ENCODE results near the gene MMP1. TPM values are rescaled to one million over a fixed set of nuclear protein-coding genes. Genes with fewer than 3 reads are reported as not detected.

MMP1 gene
- total and polyA plus RNA-seq, 4 donors, result 0.06 to 0.09 TPM; not detected in 2

DNA sequence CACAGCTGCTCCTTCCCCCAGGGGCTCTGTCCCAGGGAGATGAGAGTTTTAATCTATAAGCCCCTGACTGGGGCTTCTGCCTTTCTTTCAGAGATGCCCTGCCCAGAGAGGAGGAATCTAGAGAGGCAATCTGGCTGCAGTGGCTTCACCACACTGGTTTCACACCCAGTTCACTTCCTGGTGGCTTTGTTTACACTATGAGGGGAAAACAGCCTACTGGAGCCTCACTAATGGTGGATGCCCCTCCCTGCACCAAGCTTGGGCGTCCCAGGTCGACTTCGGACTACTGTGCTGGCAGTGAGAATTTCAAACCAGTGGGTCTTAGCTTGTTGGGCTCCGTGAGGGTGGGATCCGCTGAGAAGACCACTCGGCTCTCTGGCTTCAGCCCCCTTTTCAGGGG is 21.5 kb upstream of the MMP1 start:
- Histone ChIP-seq H3K4me3 (ENCODE audit: low read depth in 1 of 3, low read length in 3 of 3) (no peak overlapping the region), H3K36me3 (ENCODE audit: control insufficient read depth in 4 of 4, insufficient read depth in 3 of 4, low read depth in 1 of 4, low read length in 3 of 4) (no peaks in the 10 kb centered on the region), H3K9me3 (ENCODE audit: control insufficient read depth in 4 of 4, low read length in 3 of 4) (no peaks in the 10 kb centered on the region), H3K9ac (ENCODE audit: low read depth in 1 of 2, low read length in 2 of 2) (no peak overlapping the region), H3K27me3 (ENCODE audit: control insufficient read depth in 4 of 4, insufficient read depth in 4 of 4, low read length in 3 of 4) (peaks cover 0 to 3% (median 0%) of the 10 kb centered on the region in 4 donors), H3K4me1 (ENCODE audit: control insufficient read depth in 4 of 4, insufficient read depth in 4 of 4, low read length in 3 of 4) (no peaks in the 10 kb centered on the region), H3K27ac (ENCODE audit: low read depth in 1 of 2, low read length in 2 of 2) (no peak overlapping the region)
- no peak for DNase-seq (ENCODE audit: low spot score)
- 67% methylated on average over 6 of the region's 6 CpGs for WGBS
- TF ChIP-seq YY1 (IDR thresholded peaks at IDR 0.05) (no peak), GABPA (IDR thresholded peaks at IDR 0.05 in 1 of 2, conservative IDR thresholded peaks at IDR 0.05 in 1 of 2) (no peak), JUND (IDR thresholded peaks at IDR 0.05) (no peak), EGR1 (IDR thresholded peaks at IDR 0.05; ENCODE audit: low read depth in 2 of 2) (no peak), HNF4G (IDR thresholded peaks at IDR 0.05) (no peak)

DNA sequence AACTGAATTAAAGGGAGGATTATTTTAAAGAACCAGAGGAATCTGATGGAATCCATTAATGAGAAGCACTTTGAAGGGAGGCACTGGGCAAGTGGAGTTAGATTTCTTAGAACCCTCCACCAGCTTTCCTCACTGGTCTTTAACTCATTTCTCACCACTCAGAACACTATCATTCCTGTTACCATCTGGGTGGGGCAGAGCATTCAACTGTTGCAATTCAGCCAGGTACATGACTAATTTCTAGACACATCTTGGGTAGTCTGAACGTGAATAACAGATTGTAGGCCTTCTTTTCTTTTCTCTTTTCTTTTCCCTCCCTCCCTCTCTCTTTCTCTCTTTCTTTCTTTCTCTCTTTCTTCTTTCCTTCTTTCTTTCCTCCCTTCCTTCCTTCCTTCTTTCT is 15.5 kb upstream of the MMP1 start:
- no peak overlapping the region for H3K4me3 ChIP-seq (ENCODE audit: low read depth in 1 of 3, low read length in 3 of 3)
- no peaks in the 10 kb centered on the region for H3K9me3 ChIP-seq (ENCODE audit: control insufficient read depth in 4 of 4, low read length in 3 of 4)
- TF ChIP-seq, protein P1, sequence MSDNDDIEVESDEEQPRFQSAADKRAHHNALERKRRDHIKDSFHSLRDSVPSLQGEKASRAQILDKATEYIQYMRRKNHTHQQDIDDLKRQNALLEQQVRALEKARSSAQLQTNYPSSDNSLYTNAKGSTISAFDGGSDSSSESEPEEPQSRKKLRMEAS (IDR thresholded peaks at IDR 0.05), result no peak
- no peak for TF ChIP-seq RXRA (IDR thresholded peaks at IDR 0.05)
- TF ChIP-seq NR2F2 (IDR thresholded peaks at IDR 0.05), result no peak
- TF ChIP-seq JUND (IDR thresholded peaks at IDR 0.05), result no peak
- TF ChIP-seq TAF1 (conservative IDR thresholded peaks at IDR 0.05), result no peak
- TF ChIP-seq FOXA1 (IDR thresholded peaks at IDR 0.05), result no peak
- no peak for TF ChIP-seq HNF4G (IDR thresholded peaks at IDR 0.05)
- TF ChIP-seq YY1 (IDR thresholded peaks at IDR 0.05), result no peak
- TF ChIP-seq HNF4A (conservative IDR thresholded peaks at IDR 0.05), result no peak
- TF ChIP-seq, protein P2, sequence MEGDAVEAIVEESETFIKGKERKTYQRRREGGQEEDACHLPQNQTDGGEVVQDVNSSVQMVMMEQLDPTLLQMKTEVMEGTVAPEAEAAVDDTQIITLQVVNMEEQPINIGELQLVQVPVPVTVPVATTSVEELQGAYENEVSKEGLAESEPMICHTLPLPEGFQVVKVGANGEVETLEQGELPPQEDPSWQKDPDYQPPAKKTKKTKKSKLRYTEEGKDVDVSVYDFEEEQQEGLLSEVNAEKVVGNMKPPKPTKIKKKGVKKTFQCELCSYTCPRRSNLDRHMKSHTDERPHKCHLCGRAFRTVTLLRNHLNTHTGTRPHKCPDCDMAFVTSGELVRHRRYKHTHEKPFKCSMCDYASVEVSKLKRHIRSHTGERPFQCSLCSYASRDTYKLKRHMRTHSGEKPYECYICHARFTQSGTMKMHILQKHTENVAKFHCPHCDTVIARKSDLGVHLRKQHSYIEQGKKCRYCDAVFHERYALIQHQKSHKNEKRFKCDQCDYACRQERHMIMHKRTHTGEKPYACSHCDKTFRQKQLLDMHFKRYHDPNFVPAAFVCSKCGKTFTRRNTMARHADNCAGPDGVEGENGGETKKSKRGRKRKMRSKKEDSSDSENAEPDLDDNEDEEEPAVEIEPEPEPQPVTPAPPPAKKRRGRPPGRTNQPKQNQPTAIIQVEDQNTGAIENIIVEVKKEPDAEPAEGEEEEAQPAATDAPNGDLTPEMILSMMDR (IDR thresholded peaks at IDR 0.05; ENCODE audit: low read depth, low read length, missing input control), result no peak
- TF ChIP-seq, protein P3, sequence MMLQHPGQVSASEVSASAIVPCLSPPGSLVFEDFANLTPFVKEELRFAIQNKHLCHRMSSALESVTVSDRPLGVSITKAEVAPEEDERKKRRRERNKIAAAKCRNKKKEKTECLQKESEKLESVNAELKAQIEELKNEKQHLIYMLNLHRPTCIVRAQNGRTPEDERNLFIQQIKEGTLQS (IDR thresholded peaks at IDR 0.05), result no peak
- TF ChIP-seq FOXA2 (IDR thresholded peaks at IDR 0.05), result no peak
- TF ChIP-seq EGR1 (IDR thresholded peaks at IDR 0.05; ENCODE audit: low read depth in 2 of 2), result no peak
- TF ChIP-seq, protein P4, sequence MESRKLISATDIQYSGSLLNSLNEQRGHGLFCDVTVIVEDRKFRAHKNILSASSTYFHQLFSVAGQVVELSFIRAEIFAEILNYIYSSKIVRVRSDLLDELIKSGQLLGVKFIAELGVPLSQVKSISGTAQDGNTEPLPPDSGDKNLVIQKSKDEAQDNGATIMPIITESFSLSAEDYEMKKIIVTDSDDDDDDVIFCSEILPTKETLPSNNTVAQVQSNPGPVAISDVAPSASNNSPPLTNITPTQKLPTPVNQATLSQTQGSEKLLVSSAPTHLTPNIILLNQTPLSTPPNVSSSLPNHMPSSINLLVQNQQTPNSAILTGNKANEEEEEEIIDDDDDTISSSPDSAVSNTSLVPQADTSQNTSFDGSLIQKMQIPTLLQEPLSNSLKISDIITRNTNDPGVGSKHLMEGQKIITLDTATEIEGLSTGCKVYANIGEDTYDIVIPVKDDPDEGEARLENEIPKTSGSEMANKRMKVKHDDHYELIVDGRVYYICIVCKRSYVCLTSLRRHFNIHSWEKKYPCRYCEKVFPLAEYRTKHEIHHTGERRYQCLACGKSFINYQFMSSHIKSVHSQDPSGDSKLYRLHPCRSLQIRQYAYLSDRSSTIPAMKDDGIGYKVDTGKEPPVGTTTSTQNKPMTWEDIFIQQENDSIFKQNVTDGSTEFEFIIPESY (IDR thresholded peaks at IDR 0.05), result no peak
- TF ChIP-seq, protein P5, sequence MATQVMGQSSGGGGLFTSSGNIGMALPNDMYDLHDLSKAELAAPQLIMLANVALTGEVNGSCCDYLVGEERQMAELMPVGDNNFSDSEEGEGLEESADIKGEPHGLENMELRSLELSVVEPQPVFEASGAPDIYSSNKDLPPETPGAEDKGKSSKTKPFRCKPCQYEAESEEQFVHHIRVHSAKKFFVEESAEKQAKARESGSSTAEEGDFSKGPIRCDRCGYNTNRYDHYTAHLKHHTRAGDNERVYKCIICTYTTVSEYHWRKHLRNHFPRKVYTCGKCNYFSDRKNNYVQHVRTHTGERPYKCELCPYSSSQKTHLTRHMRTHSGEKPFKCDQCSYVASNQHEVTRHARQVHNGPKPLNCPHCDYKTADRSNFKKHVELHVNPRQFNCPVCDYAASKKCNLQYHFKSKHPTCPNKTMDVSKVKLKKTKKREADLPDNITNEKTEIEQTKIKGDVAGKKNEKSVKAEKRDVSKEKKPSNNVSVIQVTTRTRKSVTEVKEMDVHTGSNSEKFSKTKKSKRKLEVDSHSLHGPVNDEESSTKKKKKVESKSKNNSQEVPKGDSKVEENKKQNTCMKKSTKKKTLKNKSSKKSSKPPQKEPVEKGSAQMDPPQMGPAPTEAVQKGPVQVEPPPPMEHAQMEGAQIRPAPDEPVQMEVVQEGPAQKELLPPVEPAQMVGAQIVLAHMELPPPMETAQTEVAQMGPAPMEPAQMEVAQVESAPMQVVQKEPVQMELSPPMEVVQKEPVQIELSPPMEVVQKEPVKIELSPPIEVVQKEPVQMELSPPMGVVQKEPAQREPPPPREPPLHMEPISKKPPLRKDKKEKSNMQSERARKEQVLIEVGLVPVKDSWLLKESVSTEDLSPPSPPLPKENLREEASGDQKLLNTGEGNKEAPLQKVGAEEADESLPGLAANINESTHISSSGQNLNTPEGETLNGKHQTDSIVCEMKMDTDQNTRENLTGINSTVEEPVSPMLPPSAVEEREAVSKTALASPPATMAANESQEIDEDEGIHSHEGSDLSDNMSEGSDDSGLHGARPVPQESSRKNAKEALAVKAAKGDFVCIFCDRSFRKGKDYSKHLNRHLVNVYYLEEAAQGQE (IDR thresholded peaks at IDR 0.05), result no peak
- DNase-seq (ENCODE audit: low spot score), result no peak
- no peaks in the 10 kb centered on the region for H3K27me3 ChIP-seq (ENCODE audit: control insufficient read depth in 4 of 4, insufficient read depth in 4 of 4, low read length in 3 of 4)
- no peaks in the 10 kb centered on the region for H3K4me1 ChIP-seq (ENCODE audit: control insufficient read depth in 4 of 4, insufficient read depth in 4 of 4, low read length in 3 of 4)
- no peak overlapping the region for H3K27ac ChIP-seq (ENCODE audit: low read depth in 1 of 2, low read length in 2 of 2)
- H3K9ac ChIP-seq (ENCODE audit: low read depth in 1 of 2, low read length in 2 of 2), result no peak overlapping the region
- H3K36me3 ChIP-seq (ENCODE audit: control insufficient read depth in 4 of 4, insufficient read depth in 3 of 4, low read depth in 1 of 4, low read length in 3 of 4), result no peaks in the 10 kb centered on the region
- 67% methylated on average over 1 of the region's 1 CpG for WGBS
